T-helper 1 cell (primary cell): ENCODE results near the gene CPNE4.
"Not testable (repeated sequence)": the region's sequence is repeated elsewhere in the genome, so short reads cannot be mapped to it uniquely, and the experiment has no call there.

Source experiments
- DNase-seq, 5 donors: peaks; one replicate each; pipeline ENCODE4 v3.0.0-alpha.2; 2012 to 2020
- total RNA-seq, 4 donors: gene quantifications; one replicate each; lab custom pipeline; 2026; lab: John Stamatoyannopoulos, UW

The CPNE4 gene
- total RNA-seq, result 0 to 0.08 (median 0) reads per million in 4 donors

- DNase-seq, result peak in 4 of 5 donors; percentile 26 to 58 (median 40)
Measured at GRCh38 chr3:132034486-132035464, at the start of gene CPNE4. Gene CPNE4, minus strand, starts transcription at chr3:132035014.

GRCh38 chr3:132083583-132084279 lies 48.9 kb upstream of the CPNE4 start:
- no peak for DNase-seq

DNA sequence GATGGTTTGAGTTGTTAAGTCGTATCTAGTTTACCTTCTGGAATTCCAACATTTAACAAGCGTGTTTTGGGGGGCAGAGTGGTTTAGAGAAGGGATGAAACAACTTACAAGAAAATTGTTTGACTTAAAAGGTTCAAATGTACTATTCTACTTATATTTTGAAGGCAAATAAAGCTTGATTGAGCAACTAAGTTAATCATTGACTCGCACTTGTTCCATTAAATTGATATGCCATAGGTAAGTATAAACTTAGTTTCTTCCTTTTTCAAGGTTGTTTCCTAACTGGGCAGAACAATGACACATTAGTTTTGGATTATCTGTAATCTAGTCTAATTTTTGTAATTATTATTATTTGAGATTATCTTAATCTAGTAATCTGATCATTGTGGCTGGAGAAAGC lies 48.3 kb upstream of the CPNE4 start:
- no peak for DNase-seq

GRCh38 chr3:132079147-132079546 lies 44.3 kb upstream of the CPNE4 start:
- no peak for DNase-seq

DNA sequence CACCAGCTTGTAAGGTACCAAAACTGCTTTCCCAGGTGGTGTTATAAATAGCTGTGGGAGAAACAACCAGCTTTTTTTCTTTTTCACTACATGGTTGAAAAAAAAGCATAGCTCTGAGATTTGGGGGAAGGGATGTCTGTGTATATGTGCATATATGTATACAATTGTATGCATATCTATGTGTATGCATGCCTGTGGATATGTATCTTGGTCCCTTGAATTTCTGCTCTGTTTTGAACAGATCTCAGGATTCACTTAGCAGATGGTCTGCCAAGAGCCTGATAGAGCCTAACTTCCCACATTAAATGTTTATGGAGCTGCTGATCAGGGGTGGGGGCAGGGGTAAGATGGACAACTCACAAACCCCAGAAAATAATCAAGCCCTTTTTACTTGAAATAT lies 39.0 kb upstream of the CPNE4 start:
- no peak for DNase-seq

GRCh38 chr3:132071043-132071442 lies 36.2 kb upstream of the CPNE4 start:
- no peak for DNase-seq

DNA sequence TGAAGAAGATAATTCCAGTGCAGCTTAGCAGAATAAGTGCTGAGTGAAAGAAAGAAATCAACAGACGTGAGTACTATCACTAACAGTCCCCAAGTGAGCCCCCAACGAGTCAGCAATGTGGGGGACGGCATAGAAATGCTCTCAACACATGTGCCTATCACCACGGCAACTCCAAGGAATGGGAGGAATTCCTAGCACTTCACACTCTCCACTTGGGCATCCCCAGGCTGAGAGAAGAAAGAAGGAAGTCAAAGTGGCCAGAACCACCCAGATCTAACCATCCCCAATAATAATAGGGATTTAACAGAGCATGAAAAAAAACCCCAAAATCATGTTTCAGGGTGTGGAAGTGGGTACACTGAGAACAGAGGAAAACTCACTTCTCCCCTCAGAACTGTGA lies 29.3 kb upstream of the CPNE4 start:
- no peak for DNase-seq

DNA sequence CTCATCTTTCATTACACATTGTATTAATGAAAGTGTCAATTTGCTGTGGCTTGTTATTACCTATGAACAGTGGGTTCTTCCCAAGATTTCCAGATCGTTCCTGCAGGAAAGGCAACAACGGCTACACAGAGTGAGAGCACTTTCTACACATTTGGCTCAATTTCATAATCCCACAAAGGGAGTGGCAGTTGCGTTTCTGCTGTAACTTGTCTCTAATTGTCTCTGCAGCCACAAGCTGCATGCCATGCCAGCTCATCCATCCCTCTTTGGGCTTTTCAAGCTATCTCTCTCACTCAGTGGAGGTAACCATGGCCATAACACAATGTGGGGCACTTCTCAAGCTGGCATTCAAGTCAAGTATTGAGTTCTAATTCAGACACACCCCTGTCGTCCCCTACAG lies 27.7 kb upstream of the CPNE4 start:
- DNase-seq, result no peak

GRCh38 chr3:132055872-132056271 lies 21.1 kb upstream of the CPNE4 start:
- no peak for DNase-seq

DNA sequence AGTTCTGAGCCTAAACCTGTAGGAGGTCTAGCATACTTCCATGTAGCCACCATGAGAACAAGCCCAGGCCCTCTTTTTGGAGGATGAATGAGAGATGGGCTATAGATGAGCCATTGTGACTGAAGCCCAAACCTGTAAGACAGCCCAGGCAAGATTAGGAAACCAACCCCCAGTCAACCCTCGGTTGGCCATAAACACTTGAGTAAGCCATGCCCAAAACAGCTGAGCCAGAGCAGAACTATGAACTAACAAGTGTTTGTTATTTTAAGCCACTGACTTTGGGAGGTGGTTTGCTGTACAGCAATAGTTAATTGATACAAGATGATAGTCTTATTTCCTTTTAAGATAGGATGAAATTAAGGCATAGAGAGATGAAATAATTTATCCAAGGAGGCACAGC lies 12.4 kb upstream of the CPNE4 start:
- DNase-seq, result no peak

- DNase-seq, result not testable (repeated sequence)
Measured at GRCh38 chr3:132044874-132045273, 10.1 kb upstream of the CPNE4 start.

DNA sequence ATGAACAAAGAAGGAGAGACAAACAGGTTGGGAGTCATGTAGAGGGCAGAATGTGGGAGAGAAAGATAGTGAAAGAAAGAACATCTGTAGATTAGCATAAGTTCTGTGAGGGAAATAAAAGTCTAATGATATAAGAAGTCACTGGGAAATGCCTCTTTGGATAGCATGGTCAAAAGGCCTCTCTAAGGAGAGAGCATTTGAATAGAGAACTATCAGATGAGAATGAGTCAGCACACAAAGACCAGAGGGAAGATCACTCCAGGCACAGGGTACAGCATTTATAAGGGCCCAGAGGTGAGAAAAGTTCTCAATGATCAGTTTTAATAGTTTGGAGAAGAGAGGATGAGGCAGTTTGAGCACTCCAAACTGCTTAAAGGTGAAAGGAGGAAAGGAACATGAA lies 7.9 kb upstream of the CPNE4 start:
- no peak for DNase-seq

- no peak for DNase-seq
Measured at GRCh38 chr3:132038198-132038825, 3.5 kb upstream of the CPNE4 start.

- no peak for DNase-seq
Measured at GRCh38 chr3:132037581-132037980, 2.8 kb upstream of the CPNE4 start.

GRCh38 chr3:132037056-132037455 lies 2.2 kb upstream of the CPNE4 start:
- no peak for DNase-seq

DNA sequence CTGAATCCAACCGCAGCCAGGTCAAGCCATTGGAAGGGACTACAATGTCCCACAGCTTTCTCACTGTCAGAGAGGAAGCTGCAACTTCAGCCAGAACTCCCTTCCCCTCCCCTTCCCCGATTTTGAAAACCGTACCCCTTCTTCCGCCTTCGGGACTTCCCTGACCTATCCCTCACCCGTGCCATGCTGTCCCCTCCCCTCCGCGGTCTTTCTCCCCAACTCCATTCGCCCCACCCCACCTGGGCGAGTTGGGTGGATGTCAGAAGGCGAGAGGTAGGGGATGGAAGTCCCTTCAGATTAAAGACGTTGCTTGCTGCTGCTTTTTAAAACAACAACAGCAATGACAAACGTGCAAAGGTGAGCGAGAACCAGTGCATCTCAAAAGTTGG lies 723 bp downstream of the CPNE4 start:
- DNase-seq, result no peak

- DNase-seq, result no peak
Measured at GRCh38 chr3:132033471-132033870, 1.3 kb downstream of the CPNE4 start.

DNA sequence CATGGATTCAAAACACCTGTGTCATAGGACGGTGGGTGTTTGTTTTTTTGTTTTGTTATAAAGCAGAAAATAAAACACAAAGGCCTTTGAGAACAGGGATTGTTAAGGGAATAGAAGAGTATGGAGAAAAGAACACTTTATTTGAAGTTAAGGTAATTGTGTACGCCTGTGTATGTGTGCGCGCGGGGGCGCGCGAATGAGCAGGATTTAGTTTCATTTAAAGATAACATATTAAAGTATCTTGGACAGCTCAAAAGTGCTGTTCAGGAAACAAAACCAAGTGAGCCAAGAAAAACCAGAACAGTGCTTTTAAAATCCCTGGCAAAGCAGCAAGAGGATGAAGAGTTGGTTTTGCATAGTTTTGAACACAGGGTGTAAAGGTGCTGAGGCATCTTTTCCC lies 1.9 kb downstream of the CPNE4 start:
- no peak for DNase-seq

DNA sequence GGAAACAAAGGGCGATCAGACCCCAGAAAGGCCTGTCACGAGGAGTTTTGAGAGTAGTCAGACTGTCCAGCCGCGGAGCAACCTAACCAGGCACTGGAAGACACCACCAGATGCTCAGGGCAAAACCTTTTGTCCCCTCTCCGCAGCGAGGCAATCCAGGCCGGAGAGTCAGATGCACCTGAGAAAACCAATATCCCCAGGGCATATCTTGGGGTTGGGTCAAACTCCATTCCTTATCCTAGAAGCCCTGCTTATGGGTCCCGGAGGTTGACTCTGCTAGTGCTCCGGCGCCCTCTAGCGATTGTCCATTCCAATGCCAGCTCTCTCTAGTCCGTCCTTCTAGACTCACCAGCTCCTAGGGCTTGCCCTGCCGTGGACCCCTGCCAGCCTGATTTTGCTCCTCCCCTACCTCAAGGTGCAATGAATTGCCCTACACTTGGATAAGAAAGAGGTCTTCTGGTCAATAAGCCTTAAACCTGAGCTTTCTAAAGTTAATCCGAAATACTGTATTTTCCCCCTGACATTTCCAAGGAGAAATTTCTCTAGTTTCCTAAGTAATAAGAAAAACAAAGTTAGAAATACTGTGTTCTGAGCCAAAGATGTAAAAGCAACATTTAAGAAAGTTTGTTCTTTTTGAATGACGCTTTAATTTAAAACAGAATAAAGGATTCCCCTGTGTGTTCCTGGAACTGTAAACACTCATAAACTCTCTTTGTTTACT lies 5.5 kb downstream of the CPNE4 start:
- DNase-seq, result peak in 4 of 5 donors; percentile 19 to 46 (median 32)

- no peak for DNase-seq
Measured at GRCh38 chr3:132022914-132023313, 11.9 kb downstream of the CPNE4 start.

- no peak for DNase-seq
Measured at GRCh38 chr3:132020058-132020457, 14.8 kb downstream of the CPNE4 start.

DNA sequence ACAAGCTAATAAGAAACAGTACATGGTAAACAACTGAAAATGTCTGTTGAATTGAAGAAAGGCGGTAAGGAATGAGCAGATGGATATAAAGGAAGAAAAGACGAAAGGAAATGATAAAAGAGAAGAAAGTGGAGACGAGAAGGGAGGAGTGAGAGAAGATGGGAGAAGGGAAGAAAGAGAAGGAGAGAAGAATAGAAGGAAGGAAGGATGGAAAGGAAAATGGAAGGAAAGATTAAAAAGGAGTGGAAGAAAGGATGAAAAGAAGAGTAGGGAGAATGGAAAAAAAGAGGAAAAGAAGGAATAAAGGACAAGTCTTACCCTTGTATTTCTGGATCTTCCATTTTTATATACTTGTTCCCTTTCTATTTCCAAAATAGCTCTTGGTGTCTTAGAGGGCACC lies 17.7 kb downstream of the CPNE4 start:
- DNase-seq, result no peak
